CD4-positive, alpha-beta T cell treated with Interferon alpha-2 for 1 hour (primary cell): ENCODE data around the gene ERF.

ENCODE experiments used
- DNase-seq, 2 donors: peaks; one replicate each; pipeline ENCODE4 v3.0.0-alpha.2; 2020 to 2022

The ERF gene

DNA sequence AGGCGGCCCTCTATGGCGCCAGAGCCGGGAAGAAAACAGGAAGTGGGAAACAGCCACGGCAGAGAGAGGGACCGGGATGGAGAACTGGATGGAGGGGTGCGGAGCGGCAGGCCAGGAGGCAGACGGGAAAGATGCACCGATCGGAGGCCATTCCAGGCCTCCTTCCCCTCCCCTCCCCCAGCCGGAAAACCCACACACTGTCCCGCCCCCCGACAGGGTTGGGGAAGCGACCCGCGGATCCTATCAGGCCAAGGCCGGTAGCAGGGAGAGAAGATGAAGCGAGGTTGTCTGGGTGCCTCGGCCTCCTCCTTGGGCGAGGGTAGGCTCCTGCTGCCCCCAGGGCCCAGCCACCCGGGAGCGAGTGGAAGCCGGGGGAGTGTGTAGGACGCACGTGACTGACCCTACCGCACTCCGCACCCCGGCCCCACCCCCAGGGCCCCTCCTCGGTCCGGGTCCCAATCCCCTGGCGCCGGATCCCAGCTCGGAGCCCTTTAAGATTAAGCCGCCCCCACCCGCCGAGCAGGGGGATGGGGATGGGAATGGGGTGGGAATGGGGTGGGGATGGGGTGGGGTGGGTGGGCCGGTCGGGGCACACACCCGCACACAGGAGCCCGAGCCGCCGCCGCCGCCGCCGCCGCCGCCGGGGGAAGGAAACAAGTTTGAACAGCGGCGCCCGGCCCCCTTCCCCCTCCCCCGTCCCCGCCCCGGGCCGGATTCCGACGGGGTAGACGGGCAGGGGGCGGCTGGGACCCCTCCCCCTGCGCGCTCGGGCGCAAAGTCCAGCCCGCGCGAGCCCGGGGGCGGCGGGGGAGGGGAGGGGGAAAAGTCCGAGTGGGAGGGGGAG, 1.5 kb downstream of the ERF start:
- DNase-seq: peak in 1 of 2 donors; percentile 60

DNA sequence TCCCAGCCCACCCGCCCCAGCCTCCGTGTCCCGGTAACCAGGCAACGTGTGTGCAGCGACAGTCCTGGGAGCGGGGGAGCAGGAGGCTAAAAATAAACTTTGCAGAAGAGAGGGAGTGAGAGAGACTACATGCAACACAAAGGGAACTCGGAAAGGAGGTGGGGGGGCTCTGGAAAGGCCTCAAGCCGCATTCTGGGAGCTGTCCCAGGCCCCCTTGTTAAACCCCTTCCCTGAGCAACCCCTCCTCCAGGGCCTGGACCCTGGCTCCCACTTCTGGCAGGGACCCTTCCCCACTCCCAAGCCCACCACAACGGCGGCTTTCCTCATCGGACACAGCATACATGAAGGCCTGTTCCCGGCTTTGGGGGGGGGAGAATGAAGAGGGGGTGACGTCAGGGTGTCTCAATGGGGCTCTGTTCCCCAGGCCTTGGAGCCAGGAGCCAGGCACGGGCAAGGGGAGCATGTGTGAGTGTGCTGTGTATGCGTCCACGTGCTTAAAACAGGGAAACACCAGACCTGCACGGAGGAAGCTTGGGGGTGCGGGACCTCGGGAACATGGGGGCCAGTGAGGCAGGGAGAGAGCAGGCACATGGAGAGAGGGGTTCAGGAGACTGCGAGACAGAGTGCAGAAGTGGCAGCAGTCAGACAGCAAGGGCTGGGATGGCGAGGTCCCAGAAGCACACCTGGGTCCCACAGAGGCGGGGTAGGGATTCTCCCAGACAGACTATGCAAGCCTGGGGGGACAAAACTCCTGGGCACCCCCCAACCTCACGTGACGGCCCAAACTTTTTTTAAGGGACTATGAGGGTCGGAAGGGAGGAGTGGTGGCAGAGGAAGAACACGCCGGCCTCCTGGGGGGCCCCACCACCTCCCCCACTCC, 2.3 kb downstream of the ERF start:
- DNase-seq: peak in 1 of 2 donors; percentile 36

DNA sequence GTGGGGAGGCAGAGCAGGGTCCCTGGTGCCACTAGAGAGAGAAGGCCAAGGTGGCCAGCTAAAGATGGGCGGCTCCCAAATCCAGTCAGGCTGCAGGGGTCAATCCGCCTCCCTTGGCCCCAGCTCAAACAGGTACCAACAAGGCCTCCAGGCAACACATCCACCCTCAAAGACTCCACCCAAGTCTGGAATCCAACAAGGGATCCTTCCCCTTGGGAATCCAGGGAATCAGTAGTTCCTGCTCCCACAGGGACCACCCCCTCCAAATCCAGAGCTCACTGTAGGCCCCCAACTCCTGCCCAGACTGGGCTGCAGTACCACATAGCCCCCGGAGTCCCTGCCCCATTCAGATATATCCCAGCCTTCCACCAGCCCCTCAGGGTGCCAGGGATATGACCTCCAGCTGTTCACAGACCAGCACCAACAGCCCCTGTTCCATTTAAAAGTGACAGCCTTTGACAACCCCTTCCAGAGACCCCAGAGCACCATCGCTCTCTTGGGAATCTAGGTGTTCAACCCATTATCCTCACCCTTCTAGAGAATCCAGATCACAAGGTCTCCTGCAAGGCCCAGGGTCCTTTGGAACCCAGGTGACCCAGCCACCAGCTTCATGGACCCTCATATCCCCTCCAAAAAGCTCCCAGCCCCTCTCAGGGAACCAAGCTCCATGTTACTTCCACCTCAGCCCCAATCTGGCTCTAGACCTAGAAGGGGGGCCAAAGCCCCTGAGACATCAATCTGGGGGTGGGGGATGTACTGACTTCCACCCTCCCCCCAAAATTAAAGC, 3.2 kb downstream of the ERF start:
- peak in 1 of 2 donors; percentile 21 for DNase-seq

DNA sequence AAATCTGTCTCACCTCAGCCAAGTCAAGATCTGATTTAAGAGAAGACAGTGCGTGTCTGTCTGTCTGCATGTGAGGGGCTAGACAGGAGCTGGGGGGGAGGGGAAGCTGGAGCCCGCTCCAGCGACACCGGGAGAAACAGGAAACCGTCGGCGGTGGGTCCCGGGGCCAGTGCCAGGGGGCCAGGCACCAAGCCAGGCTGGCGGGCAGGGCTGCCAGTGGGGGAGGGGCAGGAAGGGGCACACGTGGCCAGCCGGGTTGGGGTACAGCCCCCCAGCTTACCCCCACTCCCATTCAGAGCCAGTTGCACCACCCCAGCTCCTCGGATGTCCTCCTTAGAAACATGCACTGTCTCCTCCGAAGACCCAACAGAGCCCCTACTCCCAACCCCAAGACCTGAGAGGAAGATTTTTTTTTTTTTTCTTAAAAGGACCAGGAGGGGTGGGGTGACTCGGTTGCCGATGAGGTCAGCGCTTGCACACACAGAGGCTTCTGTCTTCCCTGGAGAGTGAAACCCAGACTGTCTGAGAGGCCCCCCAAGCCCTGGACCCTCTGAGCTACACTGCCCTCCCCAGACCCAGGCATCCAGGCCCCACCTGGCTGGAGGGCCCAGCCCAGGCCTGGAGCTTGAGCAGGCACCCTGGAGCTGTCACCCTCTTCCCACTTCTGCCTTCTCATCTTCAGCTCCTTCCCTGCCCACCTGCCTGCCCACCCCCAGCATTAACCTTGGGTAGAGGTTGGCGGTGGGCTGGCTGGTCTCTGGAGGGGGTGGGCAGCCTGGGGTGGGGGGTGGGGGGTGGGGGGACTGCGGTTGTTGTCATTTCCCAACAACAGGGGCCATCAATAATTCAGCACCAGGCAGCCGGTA, 4.0 kb downstream of the ERF start:
- DNase-seq: peak in 1 of 2 donors; percentile 30

DNA sequence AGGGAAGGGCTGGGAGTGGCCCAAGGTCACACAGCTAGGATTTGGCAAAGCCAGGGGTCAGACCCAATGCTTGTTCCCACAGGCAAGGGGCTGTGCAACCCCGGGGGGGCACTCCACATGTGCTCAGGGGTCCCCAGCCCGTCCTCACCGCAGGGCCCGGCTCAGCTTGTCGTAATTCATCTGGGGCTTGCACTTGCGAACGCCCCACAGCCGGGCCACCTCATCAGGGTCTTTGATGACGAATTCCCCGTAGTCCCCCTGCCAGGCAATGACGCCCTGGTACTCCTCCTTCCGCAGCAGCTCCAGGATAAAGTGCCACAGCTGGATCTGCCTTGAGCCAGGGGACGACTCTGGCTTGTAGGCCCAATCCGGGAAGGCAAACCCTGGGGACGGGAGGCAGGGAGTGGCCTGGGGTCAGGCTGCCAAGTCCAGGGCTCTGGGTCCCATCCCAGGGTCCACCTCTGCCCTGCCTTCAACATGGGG, 4.7 kb downstream of the ERF start:
- DNase-seq: peak in 1 of 2 donors; percentile 18

DNA sequence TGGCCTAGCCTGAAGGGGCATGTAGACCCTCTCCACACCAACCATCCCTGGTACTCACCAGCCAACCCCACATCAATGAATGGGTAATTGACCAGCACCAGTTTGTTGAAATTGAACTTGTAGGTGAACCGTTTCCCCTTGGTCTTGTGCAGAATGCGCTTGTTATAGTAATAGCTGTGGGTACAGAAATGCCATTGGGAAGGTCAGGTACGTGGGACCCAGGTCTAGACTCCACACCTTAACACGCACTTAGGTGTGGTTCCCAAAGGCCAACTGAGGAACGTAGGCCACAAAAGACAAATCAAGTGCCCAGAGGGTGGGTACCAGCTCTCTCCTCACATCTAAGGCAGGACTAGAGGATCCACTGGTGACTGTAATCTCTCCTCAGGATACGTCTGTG, 5.2 kb downstream of the ERF start:
- peak in 1 of 2 donors; percentile 28 for DNase-seq

DNA sequence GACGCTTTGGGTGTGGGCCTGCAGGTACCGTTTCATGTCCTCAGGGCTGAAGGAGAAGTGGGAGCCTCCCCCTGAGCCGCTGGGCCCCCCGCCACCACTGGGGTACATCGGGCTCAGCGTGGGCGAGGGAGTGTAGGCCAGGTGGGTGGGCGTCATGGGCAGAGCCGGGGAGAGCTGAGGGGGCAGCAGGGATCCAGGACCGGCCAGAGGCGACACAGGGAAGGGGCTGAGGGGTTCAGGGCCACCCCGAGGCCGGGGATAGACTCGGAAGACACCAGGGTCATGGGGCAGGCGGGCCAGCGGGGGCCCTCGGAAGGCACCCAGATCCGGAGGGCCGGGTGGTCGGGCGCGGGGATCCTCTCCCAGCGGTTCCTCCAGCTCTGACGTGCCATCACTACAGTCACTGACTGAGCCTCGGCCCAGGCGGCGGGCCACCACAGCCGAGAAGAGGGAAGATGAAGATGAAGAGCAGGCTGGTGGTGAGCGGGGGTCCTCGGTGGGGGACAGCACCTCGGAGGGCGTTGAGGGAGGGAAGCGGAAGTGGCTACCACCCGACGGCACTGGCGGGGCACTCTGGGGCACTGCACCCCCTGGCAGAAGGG, 5.7 kb downstream of the ERF start:
- DNase-seq: peak in 1 of 2 donors; percentile 29

DNA sequence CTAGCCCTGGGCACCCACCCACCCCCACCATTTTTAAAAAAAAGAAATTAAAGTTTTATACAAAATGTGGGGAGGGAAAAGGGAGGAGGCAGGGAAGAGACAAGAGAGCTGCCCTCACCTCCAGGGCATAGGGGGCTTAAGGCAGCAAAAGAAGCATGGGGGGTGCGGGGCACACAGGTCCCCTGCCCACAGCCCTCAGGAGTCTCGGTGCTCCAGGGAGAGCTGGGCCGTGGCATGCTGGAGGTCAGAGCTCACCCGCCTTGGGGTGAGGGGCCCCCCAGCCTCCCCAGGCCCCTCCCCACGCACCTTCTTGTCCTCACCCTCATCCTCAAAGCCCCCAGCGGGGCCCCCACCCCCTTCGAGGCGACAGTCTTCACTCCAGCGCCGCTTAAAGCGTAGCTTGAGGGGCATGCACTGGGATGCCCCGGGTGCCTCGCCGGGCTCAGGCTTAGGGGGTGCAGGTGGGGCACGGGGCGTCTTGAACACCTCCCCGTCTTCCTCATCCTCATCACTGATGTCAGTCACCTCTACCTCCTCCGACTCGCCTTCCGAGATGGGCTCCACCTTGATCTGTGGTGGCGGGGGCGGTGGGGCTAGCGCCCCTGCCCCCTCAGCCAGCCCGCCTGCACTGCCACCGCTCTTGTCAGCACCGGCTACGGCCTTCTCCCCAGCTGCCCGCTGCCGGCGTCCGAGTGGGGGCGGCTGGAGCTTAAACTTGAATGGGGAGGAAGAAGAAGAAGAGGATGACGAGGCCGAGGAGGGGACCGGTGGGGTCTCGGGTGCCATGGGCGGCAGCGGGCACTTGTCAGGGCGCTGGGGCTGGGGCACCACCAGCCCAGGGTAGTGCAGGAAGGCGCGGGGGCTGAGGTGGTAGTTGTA, 6.4 kb downstream of the ERF start:
- DNase-seq: no peak

DNA sequence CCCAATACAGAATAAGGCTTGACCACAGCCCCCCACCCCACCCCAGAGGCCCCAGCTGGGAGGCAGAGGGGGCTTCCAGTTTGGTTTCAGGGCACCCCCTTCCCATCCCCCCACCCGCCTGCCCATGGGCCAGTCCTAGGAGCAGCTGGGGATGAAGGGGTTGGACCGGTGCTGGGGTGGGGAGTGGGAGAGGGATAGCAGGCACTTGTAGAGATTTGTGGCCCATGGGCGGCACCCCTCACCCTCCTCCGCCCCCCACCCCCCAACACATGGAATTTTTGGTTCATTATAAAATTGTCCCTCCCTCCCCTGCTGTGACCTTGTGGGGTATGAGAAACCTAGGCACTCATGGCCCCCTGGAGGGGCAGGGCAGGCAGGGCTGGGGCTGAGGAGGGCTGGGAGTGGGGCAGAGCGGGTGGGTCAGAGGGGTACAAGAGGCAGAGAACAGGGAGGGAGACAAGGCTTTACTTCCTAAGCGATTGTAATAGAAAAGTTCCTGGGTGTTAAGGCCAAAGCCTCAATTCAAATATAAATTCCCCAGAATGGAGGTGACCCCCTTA, 7.2 kb downstream of the ERF start:
- DNase-seq: peak in 1 of 2 donors; percentile 34

DNA sequence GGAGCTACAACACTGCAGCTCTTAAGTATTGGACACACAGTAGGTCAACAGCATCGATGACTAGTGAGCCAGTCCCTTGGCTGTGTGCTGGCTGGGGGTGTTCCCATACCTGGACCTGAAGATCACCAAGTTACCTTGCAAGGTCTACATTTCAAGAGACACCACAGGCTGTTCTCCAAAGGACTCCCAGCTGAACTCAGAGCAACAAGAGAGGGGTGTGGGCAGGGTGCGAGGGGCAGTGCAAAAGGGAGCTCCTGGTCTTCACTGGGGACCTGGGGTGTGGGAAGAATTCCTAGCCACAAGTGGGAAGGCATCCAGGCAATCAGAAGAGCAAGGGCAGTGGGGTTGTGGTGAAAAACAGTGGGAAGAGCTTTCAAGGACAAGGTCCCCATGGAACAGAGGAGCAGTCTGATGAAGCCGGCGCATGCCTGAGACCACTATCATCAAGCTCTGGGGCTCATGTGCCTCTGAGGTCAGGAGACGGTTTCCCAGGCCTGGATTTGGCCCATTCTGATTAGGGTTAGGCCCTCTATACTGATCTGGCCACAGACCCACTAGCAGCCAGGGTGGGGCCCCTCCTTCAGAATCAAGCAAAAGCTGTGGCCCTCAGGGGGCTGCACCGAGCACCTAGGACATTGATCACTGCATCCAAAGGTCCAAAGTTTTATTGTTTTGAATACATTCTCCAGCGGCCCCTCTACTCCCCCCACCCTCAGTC, 7.8 kb downstream of the ERF start:
- peak in 1 of 2 donors; percentile 44 for DNase-seq

DNA sequence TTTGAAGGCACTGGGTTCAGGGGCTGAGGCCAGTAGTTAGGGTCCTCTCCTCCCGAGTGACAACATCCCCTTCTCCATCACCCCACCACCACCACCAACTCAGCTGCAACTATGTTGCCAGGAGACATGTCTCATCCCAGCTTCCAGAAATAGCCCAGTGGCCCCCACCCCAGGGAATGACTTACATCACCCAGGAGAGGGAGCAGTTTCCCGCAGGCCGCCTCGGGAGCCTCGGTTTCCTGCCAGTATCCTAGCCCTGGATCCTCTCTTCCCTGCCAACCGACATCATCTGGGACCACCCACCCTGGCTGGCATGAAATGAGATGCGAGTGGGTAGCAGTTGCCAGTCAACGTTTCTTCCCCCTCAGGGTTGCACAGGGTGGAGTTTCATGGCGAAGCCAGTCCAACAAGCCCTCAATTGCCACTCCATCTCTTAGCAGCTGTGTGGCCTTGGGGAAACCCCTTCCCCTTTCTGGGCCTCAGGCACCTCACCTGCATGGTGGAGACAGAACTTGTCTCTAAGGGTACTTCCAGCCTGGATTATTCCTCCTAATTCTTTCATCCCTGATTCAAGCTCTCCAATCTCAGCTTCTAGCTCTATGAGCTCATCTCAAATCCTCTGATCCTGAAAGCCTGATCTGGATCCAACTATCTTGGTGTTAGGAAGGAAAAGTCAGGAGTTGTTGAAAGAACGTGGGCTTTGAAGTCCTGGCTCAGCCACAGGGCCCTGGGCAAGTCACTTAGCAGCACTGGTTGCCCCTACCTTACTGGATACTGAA, 8.6 kb downstream of the ERF start:
- DNase-seq: peak in 1 of 2 donors; percentile 43

DNA sequence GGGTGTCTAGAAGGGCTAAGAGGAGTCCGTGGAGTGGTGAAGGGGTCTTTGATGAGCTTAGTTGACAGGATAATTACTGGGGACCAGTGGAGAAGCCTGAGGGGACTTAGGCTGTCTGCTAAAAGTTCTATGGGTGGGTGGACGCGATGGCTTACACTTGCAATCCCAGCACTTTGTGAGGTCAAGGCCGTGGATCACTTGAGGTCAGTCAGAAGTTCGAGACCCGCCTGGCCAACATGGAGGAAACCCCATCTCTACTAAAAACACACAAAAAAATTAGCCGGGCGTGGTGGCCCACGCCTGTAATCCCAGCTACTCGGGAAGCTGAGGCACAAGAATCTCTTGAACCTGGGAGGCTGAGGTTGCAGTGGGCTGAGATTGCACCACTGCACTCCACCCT, 9.7 kb downstream of the ERF start:
- no peak for DNase-seq

DNA sequence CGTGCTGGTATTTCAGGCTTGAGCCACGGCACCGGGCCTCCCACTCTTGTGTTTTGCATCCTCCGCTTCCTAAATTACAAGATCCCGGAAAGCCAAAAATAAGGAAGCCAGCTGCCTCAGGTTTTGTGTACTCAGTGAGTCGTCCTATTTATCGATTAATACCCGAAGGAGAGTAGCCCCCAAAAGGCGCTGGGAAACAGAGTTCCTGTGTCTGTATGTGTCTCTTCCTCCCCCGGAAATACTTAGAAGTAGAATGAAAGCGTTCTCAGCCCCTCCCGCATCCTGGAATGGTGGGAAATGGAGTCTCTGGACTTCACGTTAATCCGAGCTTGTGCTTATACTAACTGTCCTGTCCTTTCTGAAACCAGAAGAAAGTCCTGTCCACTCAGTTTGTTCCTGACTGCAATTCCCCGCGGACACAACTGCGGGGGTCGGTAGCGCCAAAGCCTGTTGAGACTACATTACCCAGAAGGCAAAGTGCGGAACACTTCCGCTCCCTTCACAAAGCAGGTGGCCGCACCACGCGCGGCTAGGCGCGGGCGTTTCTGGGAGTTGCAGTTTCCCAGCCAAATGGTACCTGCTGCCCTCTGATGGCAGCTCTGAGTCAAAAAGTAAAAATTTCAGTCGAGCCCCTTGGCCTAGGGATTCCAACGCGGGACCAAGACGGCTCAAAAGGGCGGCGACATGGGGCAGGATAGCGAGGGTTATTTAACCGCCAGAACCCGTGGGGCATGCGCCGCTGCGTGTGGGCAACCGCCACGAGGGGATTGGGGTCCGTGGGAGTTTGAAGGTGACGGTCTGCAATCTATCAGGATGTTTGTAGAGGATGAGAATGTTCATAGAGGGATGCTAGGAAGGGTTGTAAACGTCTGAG, 10.3 kb downstream of the ERF start:
- peak; percentile 91 to 95 for DNase-seq

DNA sequence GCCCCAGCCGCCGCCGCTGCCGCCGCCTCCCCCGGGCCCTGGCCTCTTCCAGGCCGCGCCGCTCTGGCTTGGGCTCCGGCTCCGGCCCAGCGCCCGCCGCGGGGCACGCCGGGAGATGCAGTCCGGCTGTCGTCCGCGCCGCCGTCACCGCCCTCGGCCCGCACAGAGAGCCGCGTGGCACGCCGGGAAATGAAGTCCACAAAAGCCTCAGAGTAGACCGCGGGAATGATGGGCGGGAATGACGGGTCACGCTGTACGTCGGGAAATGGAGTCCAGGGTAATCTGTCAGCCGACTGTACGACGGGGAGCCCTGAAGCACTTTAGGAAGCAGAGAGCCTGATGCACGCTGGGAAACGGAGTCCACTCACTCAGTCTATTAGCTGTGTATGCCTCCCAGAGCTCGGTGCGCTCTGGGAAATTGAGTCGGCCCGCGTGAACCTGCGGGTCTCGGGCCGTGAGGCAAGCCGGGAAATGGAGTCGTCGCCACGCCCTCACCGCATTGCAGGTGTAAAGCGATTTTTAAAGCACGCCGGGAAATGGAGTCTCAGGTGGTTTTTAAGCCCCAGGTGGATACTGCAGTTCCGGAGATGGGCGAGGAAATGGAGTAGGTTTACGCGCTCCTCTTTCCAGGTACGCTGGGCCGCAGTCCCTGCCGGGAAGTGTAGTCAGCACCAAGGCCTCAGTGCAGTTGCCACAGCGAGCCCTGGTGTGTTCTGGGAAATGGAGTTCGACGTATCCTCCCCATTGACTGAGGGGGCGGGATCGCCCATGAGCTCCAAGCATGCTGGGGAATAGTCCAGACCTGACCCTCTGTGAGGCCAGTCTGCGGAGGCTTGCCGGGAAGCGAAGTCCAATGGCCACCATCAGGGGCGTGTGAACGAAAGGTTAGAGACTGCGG, 12.2 kb downstream of the ERF start, which contains the start of gene GSK3A:
Gene GSK3A (minus strand): TSS at position 91 of the 898 bp plus-strand sequence. CDS start 137 bp downstream, outside the sequence.
- peak; percentile 98 for DNase-seq

DNA sequence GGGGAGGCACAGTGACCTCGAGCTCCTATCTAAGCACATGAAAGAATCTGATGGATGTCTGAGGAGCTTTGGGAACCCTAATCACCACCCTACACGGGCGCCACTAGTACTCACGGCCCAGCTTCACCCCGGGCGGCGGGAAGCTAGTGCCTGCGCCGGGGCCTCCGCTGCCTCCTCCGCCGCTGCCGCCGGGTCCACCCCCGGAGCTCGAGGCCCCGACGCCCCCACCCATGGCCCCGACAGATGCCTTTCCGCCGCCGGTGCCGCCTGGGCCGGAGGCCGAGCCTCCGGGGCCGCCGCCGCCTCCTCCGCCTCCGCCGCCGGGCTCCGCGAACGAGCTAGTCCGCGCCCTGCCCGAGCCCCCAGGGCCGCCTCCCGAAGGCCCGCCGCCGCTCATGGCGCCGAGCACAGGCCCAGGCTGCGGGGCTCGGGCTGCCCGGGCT, 12.8 kb downstream of the ERF start:
- DNase-seq: no peak

DNA sequence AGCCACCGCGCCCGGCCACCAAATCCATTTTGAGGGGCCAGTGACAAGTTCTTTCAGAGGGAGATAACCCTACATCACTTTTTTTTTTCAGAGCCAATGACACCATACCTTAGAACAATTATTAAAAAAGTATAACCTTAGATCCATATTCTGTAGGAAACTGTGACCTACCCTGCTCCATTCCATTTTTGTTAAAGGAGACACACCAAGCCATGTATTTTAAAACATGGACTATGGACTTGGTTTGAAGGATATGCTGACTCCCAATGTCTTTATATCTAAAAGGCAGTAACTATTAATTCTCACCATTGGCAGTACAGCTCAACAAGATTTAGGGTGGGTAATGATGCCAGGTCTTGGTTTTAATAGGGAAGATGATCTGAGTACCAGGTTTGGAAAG, 13.6 kb downstream of the ERF start:
- DNase-seq: no peak
